K562 (cell line): ENCODE measurements around the gene GLG1. TPM values are rescaled to one million over a fixed set of nuclear protein-coding genes. Genes with fewer than 3 reads are reported as not detected.
A peak's percentile ranks its signal among the peaks of the same experiment; 100 is the strongest.

Experiments used
- ATAC-seq: fragments of 200-7000 bp; cut with Tn5 transposase; 3 replicates; pipeline ENCODE4 v1.9.1; 2020; ENCODE audit warnings: moderate library complexity
- BruUV-seq: library from RNA; stranded (reverse); fragments of 400-500 nt; replicated peaks from 2 replicates; lab custom pipeline; 2021; lab: Mats Ljungman, UMichigan
- CTCF ChIA-PET: fragments of 300-600 bp; formaldehyde crosslinking; extraction: SDS; loops from one replicate; lab custom pipeline; 2021; ENCODE audit warnings: low intra/inter-chr PET ratio; lab: Yijun Ruan, JAX
- POLR2A ChIA-PET: fragments of 300-600, 350-650 bp; sonication (Branson Sonifier 250); formaldehyde crosslinking; extraction: SDS; loops from one replicate; lab custom pipeline; 2021; ENCODE audit warnings: antibody characterized with exemption, inconsistent platforms; lab: Yijun Ruan, JAX
- DNase-seq, 4 experiments: peaks; one replicate each; pipeline versions ENCODE4 v3.0.0 to v3.0.0-alpha.2; 2011 to 2018; ENCODE audit warnings: low spot score in 3 of 4, mixed read lengths in 3 of 4; ENCODE audit errors: extremely low read depth in 1 of 4
- FAIRE-seq: peaks from 2 replicates; lab custom pipeline; 2011; peaks lifted over from hg19 to GRCh38; lab: Jason Lieb, UNC
- H2AFZ ChIP-seq: 2 replicates; pipeline ENCODE4 v1.6.0; 2011; ENCODE audit warnings: low read depth, low read length, control low read depth, inconsistent platforms
- H3K27ac ChIP-seq: fragments of 200-600 bp; 3 replicates; pipeline ENCODE4 v1.8.0; 2011; ENCODE audit warnings: low read depth, mild to moderate bottlenecking, control low read depth, inconsistent platforms, low read length, moderate library complexity, mixed read lengths; ENCODE audit errors: extremely low read depth
- H3K27me3 ChIP-seq, 2 experiments: fragments of 300-600 bp in 1 of 2; 2 replicates in 1 of 2; 3 replicates in 1 of 2; pipeline versions ENCODE4 v1.6.0 to v1.8.0; 2011; ENCODE audit warnings: inconsistent platforms in 2 of 2, low read length in 2 of 2, mild to moderate bottlenecking in 1 of 2, mixed read lengths in 1 of 2, moderate library complexity in 1 of 2; ENCODE audit not compliant: control insufficient read depth in 2 of 2, insufficient read depth in 2 of 2
- H3K36me3 ChIP-seq: fragments of 300-600 bp; 3 replicates; pipeline ENCODE4 v1.8.0; 2011; ENCODE audit warnings: mild to moderate bottlenecking, low read length, inconsistent platforms; ENCODE audit not compliant: control insufficient read depth, insufficient read depth
- H3K4me1 ChIP-seq, 2 experiments: fragments of 200-600 bp in 1 of 2; replicated peaks in 1 of 2; 2 replicates in 1 of 2; 3 replicates in 1 of 2; pipeline versions ENCODE4 v1.5.1 to v1.8.0; 2011; ENCODE audit warnings: inconsistent platforms in 2 of 2, low read length in 2 of 2, mild to moderate bottlenecking in 1 of 2, mixed read lengths in 1 of 2, moderate library complexity in 1 of 2; ENCODE audit not compliant: control insufficient read depth in 2 of 2, insufficient read depth in 2 of 2
- H3K4me2 ChIP-seq: 2 replicates; pipeline ENCODE4 v1.6.1; 2011; ENCODE audit warnings: low read length, control low read depth, inconsistent platforms, mixed read lengths; ENCODE audit not compliant: insufficient read depth
- H3K4me3 ChIP-seq: fragments of 200-600 bp; sonication (generic), shearing (Covaris generic); 2 replicates; pipeline ENCODE4 v1.5.1; 2016; ENCODE audit warnings: control low read depth, inconsistent platforms
- H3K79me2 ChIP-seq: fragments of 200-600 bp; 3 replicates; pipeline ENCODE4 v1.8.0; 2011; ENCODE audit warnings: low read length, inconsistent platforms; ENCODE audit not compliant: control insufficient read depth, insufficient read depth
- H3K9ac ChIP-seq, 2 experiments: 2 replicates each; pipeline versions ENCODE4 v1.6.0 to v1.6.1; 2011; ENCODE audit warnings: low read depth in 2 of 2, low read length in 2 of 2, control low read depth in 1 of 2, inconsistent platforms in 1 of 2, mild to moderate bottlenecking in 1 of 2, mixed read lengths in 1 of 2; ENCODE audit not compliant: insufficient read depth in 1 of 2
- H3K9me1 ChIP-seq: one replicate; pipeline ENCODE4 v1.6.0; 2011; ENCODE audit warnings: inconsistent platforms, mild to moderate bottlenecking, low read length, moderate library complexity; ENCODE audit not compliant: control insufficient read depth, insufficient read depth
- H3K9me3 ChIP-seq: replicated peaks from 2 replicates; pipeline ENCODE4 v1.5.1; 2011; ENCODE audit warnings: low read depth, low read length, inconsistent platforms; ENCODE audit not compliant: control insufficient read depth, insufficient read depth
- H4K20me1 ChIP-seq: replicated peaks from 2 replicates; pipeline ENCODE4 v1.6.1; 2011; ENCODE audit warnings: low read length, inconsistent platforms, mixed read lengths; ENCODE audit not compliant: control insufficient read depth, insufficient read depth
- NFE2 ChIP-seq: IDR thresholded peaks from 2 replicates; pipeline ENCODE4 v1.6.1; 2014; ENCODE audit warnings: antibody characterized with exemption, low read depth
- NR3C1 ChIP-seq: sonication (generic); formaldehyde crosslinking; IDR thresholded peaks from 2 replicates; pipeline ENCODE4 v1.8.1; 2022; ENCODE audit warnings: missing genetic modification reagents
- PHF20 ChIP-seq: fragments of 450-650 bp; IDR thresholded peaks from 2 replicates; pipeline ENCODE4 v1.6.1; 2018; ENCODE audit not compliant: partially characterized antibody
- POLR3G ChIP-seq: IDR thresholded peaks from 2 replicates; pipeline ENCODE4 v1.6.1; 2011; ENCODE audit not compliant: insufficient read length, insufficient replicate concordance; ENCODE audit errors: extremely low read depth
- SPI1 ChIP-seq: IDR thresholded peaks from 2 replicates; pipeline ENCODE4 v1.6.1; 2011; ENCODE audit warnings: low read depth, low read length, control low read depth, borderline replicate concordance
- TAF15 ChIP-seq: fragments of 200-400 bp; formaldehyde crosslinking; IDR thresholded peaks from 2 replicates; pipeline ENCODE4 v1.6.1; 2017; ENCODE audit warnings: mild to moderate bottlenecking, low read depth, low read length, moderate library complexity
- TCF3 ChIP-seq: sonication (generic); formaldehyde crosslinking; IDR thresholded peaks from 2 replicates; pipeline ENCODE4 v1.4.0; 2020; ENCODE audit warnings: mild to moderate bottlenecking, missing genetic modification reagents
- ZNF639 ChIP-seq, 2 experiments: fragments of 200-800 bp in 1 of 2; sonication (Bioruptor generic) in 1 of 2; sonication (generic) in 1 of 2; formaldehyde crosslinking in 1 of 2; IDR thresholded peaks in 1 of 2; conservative IDR thresholded peaks in 1 of 2; 2 replicates each; pipeline versions ENCODE4 v1.5.0 to v1.6.1; 2016 to 2020; ENCODE audit warnings: missing compliant biosample characterization in 1 of 2, missing genetic modification characterization in 1 of 2, missing genetic modification reagents in 1 of 2
- WGBS: fragments of 100-300 bp; shearing (Covaris generic); methylation state at CpG from one replicate; pipeline ENCODE4 v1.1.6; 2016; ENCODE audit warnings: low coverage, mixed read lengths; ENCODE audit not compliant: insufficient coverage; ENCODE audit errors: missing lambda C conversion rate; 5-methylcytosine and 5-hydroxymethylcytosine counted together
- in situ Hi-C: fragments of 300-500 bp; cut with MboI; formaldehyde crosslinking; loops from 4 replicates; pipeline ENCODE4 v1.15.0; 2018; ENCODE audit warnings: inconsistent platforms, mixed read lengths
- intact Hi-C: fragments of 100-400 bp; cut with micrococcal nuclease; formaldehyde crosslinking; loops from 2 replicates; pipeline ENCODE4 v1.14.2; 2022
- polyA plus RNA-seq, 8 experiments: library from polyadenylated mRNA; depleted of rRNA in 4 of 8; stranded (reverse) in 5 of 8; unstranded in 3 of 8; fragments of >200 nt; fragmentation: Nextera tagmentation in 2 of 8; fragmentation: Illumina TruSeq in 1 of 8; extraction: Ambion mirVana in 2 of 8; extraction: Trizol in 1 of 8; gene quantifications; 2 replicates each; pipeline versions ENCODE4 v1.2.1 to v1.2.3, GENCODE V29; 2011 to 2014; ENCODE audit warnings: inconsistent platforms in 1 of 8, missing spikeins in 1 of 8
- total RNA-seq, 7 experiments: library from RNA; depleted of rRNA in 6 of 7; stranded (reverse); fragments of >200 nt in 6 of 7; fragmentation: Illumina TruSeq in 2 of 7; extraction: Trizol in 2 of 7; gene quantifications; 2 replicates each; pipeline versions ENCODE4 v1.2.1 to v1.2.3, GENCODE V29; 2011 to 2021; ENCODE audit warnings: low replicate concordance in 1 of 7
- TF ChIP-seq, protein P1 (sequence below), 2 experiments: IDR thresholded peaks in 1 of 2; conservative IDR thresholded peaks in 1 of 2; 2 replicates each; pipeline ENCODE4 v1.6.1; 2016; ENCODE audit warnings: low read depth in 2 of 2, mild to moderate bottlenecking in 1 of 2, missing compliant biosample characterization in 1 of 2, missing genetic modification characterization in 1 of 2, moderate library complexity in 1 of 2

Gene GLG1
- total and polyA plus RNA-seq, 9 of the 15 experiments (the other 6 are each of a cell fraction or from before 2014, with no cell fraction given) = 6.2 to 36.0 (median 23.6) TPM

GRCh38 chr16:74592847-74593246 is 14.1 kb downstream of the GLG1 start:
- H3K4me1 ChIP-seq = peaks cover 11 to 15% of the 10 kb centered on the region in 2 experiments; a peak in 4 of 5 replicates

DNA sequence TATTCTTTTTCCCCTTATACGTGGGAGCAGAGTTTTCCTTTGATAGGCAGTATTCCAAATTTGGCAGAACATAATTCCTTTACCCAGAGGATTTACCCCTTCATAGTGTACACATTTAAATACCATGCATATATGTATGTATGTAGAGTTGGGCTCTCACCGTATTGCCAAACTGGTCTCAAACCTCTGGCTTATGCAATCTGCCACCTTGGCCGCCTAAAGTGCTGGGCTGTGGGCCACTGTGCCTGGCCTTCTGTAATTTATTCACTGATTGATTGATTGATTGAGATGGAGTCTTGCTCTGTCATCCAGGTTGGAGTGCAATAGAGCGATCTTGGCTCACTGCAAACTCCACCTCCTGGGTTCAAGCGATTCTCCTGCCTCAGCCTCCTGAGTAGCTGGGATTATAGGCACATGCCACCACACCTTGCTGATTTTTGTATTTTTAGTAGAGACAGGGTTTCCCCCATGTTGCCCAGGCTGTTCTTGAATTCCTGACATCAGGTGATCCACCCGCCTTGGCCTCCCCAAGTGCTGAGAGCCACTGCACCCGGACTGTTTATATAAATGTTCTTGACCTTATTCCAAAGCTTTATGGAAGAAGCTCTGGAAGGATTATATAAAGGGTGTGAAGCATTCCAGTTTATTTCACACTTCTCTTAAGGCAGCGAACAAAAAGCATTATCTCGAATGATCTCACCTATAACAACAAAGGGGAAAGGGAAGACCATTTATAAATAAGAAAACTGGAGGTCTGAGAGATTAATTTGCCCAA is 14.9 kb downstream of the GLG1 start:
- no peaks in the 10 kb centered on the region for H3K27me3 ChIP-seq
- no peak overlapping the region for H3K9ac ChIP-seq
- H2AFZ ChIP-seq = no peak overlapping the region
- H4K20me1 ChIP-seq = 0 out of 2 replicates have a peak, but pooled peaks cover 4% of the 10 kb centered on the region
- H3K4me2 ChIP-seq = no peak overlapping the region
- no peak for FAIRE-seq
- BruUV-seq = no TSS peak
- intact Hi-C loops = no loop called here
- H3K4me1 ChIP-seq = peaks cover 12 to 15% of the 10 kb centered on the region in 2 experiments; a peak in 4 of 5 replicates
- no peak overlapping the region for H3K4me3 ChIP-seq
- peaks cover 14% of the 10 kb centered on the region; the same call in 2 of the 3 replicates for H3K36me3 ChIP-seq
- H3K9me1 ChIP-seq = no peaks in the 10 kb centered on the region
- no peak overlapping the region for H3K27ac ChIP-seq
- in situ Hi-C loops = no loop called here
- 86% methylated on average over 9 of the region's 9 CpGs for WGBS
- ChIA-PET POLR2A (interaction anchor here (0.5 to 1.9 kb wide), 4 partner anchors 9 to 119 kb away, joined by 3 to 22 read pairs (median 5); partner anchors contain the start of gene GLG1), CTCF (no interaction called here)
- no peak for DNase-seq
- H3K9me3 ChIP-seq = no peaks in the 10 kb centered on the region
- TF ChIP-seq PHF20 (no peak), SPI1 (no peak), POLR3G (no peak), ZNF639 (CRISPR knock-in tag; conservative IDR thresholded peaks at IDR 0.05 in 1 of 2, IDR thresholded peaks at IDR 0.05 in 1 of 2) (no peak), NR3C1 (no peak)
- TF ChIP-seq, protein P1, sequence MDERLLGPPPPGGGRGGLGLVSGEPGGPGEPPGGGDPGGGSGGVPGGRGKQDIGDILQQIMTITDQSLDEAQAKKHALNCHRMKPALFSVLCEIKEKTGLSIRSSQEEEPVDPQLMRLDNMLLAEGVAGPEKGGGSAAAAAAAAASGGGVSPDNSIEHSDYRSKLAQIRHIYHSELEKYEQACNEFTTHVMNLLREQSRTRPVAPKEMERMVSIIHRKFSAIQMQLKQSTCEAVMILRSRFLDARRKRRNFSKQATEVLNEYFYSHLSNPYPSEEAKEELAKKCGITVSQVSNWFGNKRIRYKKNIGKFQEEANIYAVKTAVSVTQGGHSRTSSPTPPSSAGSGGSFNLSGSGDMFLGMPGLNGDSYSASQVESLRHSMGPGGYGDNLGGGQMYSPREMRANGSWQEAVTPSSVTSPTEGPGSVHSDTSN (CRISPR knock-in tag; IDR thresholded peaks at IDR 0.05; ENCODE audit: low read depth) = no peak
- TF ChIP-seq, protein P1 (tag; conservative IDR thresholded peaks at IDR 0.05; ENCODE audit: low read depth) = 0 out of 2 replicates have a peak, but pooled peaks have one; percentile 7
- H3K79me2 ChIP-seq = peaks cover 53% of the 10 kb centered on the region
- ATAC-seq = no peak

More at GRCh38 chr16:74592847-74593246, 14.1 kb downstream of the GLG1 start:
- no TSS peak for BruUV-seq
- whole genome bisulfite sequencing = 28% methylated on average over 3 of the region's 3 CpGs
- H3K79me2 ChIP-seq = peaks cover 50% of the 10 kb centered on the region
- in situ Hi-C loops = no loop called here
- no peak overlapping the region for H3K9ac ChIP-seq
- H3K4me2 ChIP-seq = no peak overlapping the region
- H3K9me3 ChIP-seq = no peaks in the 10 kb centered on the region
- H3K27me3 ChIP-seq = no peaks in the 10 kb centered on the region
- H3K36me3 ChIP-seq = peaks cover 13% of the 10 kb centered on the region; the same call in 2 of the 3 replicates
- CTCF ChIA-PET = no interaction called here
- POLR2A ChIA-PET = interaction anchor here (0.5 to 1.9 kb wide), 4 partner anchors 9 to 120 kb away, joined by 3 to 22 read pairs (median 5); partner anchors contain the start of gene GLG1
- TF ChIP-seq NFE2 (0 out of 2 replicates have a peak, but pooled peaks have one; percentile 23), TCF3 (CRISPR knock-in tag) (peak; percentile 16; the same call in 1 of the 2 replicates), TAF15 (no peak)
- TF ChIP-seq, all 486 proteins: peak for 2
- intact Hi-C loops = no loop called here
- no peak for FAIRE-seq
- peak in 1 of 4 experiments; percentile 16 for DNase-seq
- no peak overlapping the region for H3K4me3 ChIP-seq
- no peaks in the 10 kb centered on the region for H3K9me1 ChIP-seq
- H2AFZ ChIP-seq = no peak overlapping the region
- peak; percentile 37 for ATAC-seq
- H3K27ac ChIP-seq = no peak overlapping the region
- H4K20me1 ChIP-seq = no peaks in the 10 kb centered on the region
